Panc1 (cell line): ENCODE data around the gene MMP11. TPM values are rescaled to one million over a fixed set of nuclear protein-coding genes. Genes with fewer than 3 reads are reported as not detected.

Experiments
- ATAC-seq: fragments of 200-7000 bp; cut with Tn5 transposase; 2 replicates; pipeline ENCODE4 v1.9.1; 2020; ENCODE audit warnings: mild to moderate bottlenecking, moderate library complexity
- BruUV-seq: library from RNA; stranded (reverse); fragments of 400-500 nt; replicated peaks from 2 replicates; lab custom pipeline; 2021; lab: Mats Ljungman, UMichigan
- CTCF ChIA-PET: fragments of 300-600 bp; sonication (Branson Sonifier 250); formaldehyde crosslinking; loops from one replicate; lab custom pipeline; 2022; ENCODE audit warnings: antibody characterized with exemption; lab: Charles Lee
- POLR2A ChIA-PET: fragments of 300-600 bp; sonication (Branson Sonifier 250); formaldehyde crosslinking; loops from one replicate; lab custom pipeline; 2022; ENCODE audit warnings: antibody characterized with exemption; lab: Charles Lee
- DNase-seq: peaks from one replicate; pipeline ENCODE4 v3.0.0-alpha.2; 2010; ENCODE audit warnings: low read depth, low spot score
- H3K27ac ChIP-seq: 2 replicates; pipeline ENCODE4 v1.5.1; 2011; ENCODE audit warnings: mild to moderate bottlenecking, low read length, inconsistent platforms
- H3K27me3 ChIP-seq: fragments of 200-500 bp; sonication (Bioruptor generic); 2 replicates; pipeline ENCODE4 v1.6.0; 2014; ENCODE audit warnings: low read length, inconsistent platforms; ENCODE audit not compliant: control insufficient read depth, insufficient read depth
- H3K36me3 ChIP-seq: fragments of 200-500 bp; sonication (Bioruptor generic); 2 replicates; pipeline ENCODE4 v1.5.1; 2014; ENCODE audit warnings: inconsistent platforms, mild to moderate bottlenecking, low read length, moderate library complexity; ENCODE audit not compliant: control insufficient read depth, insufficient read depth
- H3K4me1 ChIP-seq: 2 replicates; pipeline ENCODE4 v1.5.1; 2011; ENCODE audit warnings: inconsistent platforms, mild to moderate bottlenecking, low read length, moderate library complexity; ENCODE audit not compliant: control insufficient read depth, insufficient read depth
- H3K4me3 ChIP-seq, 2 experiments: 2 replicates each; pipeline ENCODE4 v1.5.1; 2011 to 2012; ENCODE audit warnings: low read depth in 2 of 2, low read length in 2 of 2, mild to moderate bottlenecking in 2 of 2, inconsistent platforms in 1 of 2, moderate library complexity in 1 of 2
- H3K9me3 ChIP-seq: fragments of 200-500 bp; sonication (Bioruptor generic); 2 replicates; pipeline ENCODE4 v1.5.1; 2014; ENCODE audit warnings: low read depth, mild to moderate bottlenecking, inconsistent platforms, low read length, moderate library complexity; ENCODE audit not compliant: control insufficient read depth, insufficient read depth
- POLR2AphosphoS5 ChIP-seq: IDR thresholded peaks from 2 replicates; pipeline ENCODE4 v1.6.1; 2012; ENCODE audit warnings: mild to moderate bottlenecking, low read depth, low read length, moderate library complexity
- SIN3A ChIP-seq: IDR thresholded peaks from 2 replicates; pipeline ENCODE4 v1.6.1; 2012; ENCODE audit warnings: low read depth, mild to moderate bottlenecking, low read length, moderate library complexity, borderline replicate concordance; ENCODE audit not compliant: insufficient read depth
- TCF7L2 ChIP-seq: IDR thresholded peaks from 2 replicates; pipeline ENCODE4 v1.6.1; 2011; ENCODE audit warnings: mild to moderate bottlenecking, low read depth, low read length, inconsistent platforms
- in situ Hi-C: cut with HindIII; loops from 2 replicates; pipeline ENCODE4 v1.10.0; 2016; ENCODE audit warnings: low sequenced_read_pairs, low pct_unique_long_range_greater_than_20kb
- intact Hi-C: fragments of 100-400 bp; cut with micrococcal nuclease; formaldehyde crosslinking; loops from one replicate; pipeline ENCODE4 v1.10.0; 2022; ENCODE audit not compliant: unreplicated experiment
- total RNA-seq: library from RNA; stranded (reverse); gene quantifications from one replicate; pipeline ENCODE4 v1.2.1, GENCODE V29; 2021; ENCODE audit not compliant: unreplicated experiment
- TF ChIP-seq, protein P1 (sequence below), 2 experiments: IDR thresholded peaks; 2 replicates each; pipeline ENCODE4 v1.6.1; 2011 to 2012; ENCODE audit warnings: low read depth in 2 of 2, control low read depth in 1 of 2, low read length in 1 of 2, mild to moderate bottlenecking in 1 of 2, moderate library complexity in 1 of 2; ENCODE audit not compliant: insufficient read depth in 1 of 2
- TF ChIP-seq, protein P2 (sequence below): fragments of 450-650 bp; IDR thresholded peaks from 2 replicates; pipeline ENCODE4 v1.5.1; 2017; ENCODE audit warnings: mild to moderate bottlenecking

Gene MMP11
- total RNA-seq, 1 experiment from 2014 or later: 3.0 TPM

DNA sequence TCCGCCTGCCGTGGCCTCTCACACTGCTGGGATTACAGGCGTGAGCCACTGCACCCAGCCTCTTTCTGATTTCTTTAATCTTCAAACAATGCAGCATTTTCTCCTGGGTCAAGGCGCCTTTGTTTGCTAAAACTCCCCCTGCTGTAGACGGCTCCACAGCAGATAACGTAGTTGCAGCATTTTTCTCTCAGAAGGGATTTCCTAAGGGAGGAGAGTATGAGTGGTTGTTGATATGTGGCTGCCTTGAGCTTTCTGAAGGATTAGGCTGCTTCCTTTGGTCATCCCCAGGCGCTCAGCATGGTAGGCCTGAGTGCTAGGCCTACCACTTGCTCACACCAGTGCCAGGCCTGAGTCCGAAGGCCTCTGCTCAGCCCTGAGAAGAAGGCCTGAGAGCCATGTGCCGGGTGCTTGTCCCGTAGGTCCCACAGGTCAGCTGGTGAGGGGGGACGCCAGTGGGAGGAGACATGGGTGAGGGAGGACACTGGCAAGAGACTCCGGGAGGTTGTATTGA lies 32.2 kb downstream of the MMP11 start:
- intact Hi-C loops: no loop called here
- DNase-seq: no peak
- CTCF ChIA-PET: no interaction called here

DNA sequence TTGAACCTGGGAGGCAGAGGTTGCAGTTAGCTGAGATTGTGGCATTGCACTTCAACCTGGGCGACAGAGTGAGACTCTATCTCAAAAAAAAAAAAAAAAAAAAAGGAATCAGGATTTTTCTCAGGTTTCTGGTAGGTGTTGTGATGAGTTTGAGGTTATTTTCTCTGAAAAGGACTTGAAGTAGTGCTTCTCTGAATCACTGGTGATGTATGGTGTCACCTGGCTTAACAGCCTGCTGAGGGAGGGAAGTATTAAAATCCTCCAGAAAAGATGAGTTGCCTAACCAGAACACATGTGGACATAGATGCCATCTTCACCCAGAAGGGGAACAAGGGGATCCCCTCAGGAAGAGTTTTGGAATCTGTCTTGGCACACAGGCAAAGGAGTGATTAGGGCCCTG lies 34.2 kb downstream of the MMP11 start:
- H3K27me3 ChIP-seq: no peaks in the 10 kb centered on the region
- no peak for TF ChIP-seq POLR2AphosphoS5
- TF ChIP-seq TCF7L2: no peak
- TF ChIP-seq, protein P1, sequence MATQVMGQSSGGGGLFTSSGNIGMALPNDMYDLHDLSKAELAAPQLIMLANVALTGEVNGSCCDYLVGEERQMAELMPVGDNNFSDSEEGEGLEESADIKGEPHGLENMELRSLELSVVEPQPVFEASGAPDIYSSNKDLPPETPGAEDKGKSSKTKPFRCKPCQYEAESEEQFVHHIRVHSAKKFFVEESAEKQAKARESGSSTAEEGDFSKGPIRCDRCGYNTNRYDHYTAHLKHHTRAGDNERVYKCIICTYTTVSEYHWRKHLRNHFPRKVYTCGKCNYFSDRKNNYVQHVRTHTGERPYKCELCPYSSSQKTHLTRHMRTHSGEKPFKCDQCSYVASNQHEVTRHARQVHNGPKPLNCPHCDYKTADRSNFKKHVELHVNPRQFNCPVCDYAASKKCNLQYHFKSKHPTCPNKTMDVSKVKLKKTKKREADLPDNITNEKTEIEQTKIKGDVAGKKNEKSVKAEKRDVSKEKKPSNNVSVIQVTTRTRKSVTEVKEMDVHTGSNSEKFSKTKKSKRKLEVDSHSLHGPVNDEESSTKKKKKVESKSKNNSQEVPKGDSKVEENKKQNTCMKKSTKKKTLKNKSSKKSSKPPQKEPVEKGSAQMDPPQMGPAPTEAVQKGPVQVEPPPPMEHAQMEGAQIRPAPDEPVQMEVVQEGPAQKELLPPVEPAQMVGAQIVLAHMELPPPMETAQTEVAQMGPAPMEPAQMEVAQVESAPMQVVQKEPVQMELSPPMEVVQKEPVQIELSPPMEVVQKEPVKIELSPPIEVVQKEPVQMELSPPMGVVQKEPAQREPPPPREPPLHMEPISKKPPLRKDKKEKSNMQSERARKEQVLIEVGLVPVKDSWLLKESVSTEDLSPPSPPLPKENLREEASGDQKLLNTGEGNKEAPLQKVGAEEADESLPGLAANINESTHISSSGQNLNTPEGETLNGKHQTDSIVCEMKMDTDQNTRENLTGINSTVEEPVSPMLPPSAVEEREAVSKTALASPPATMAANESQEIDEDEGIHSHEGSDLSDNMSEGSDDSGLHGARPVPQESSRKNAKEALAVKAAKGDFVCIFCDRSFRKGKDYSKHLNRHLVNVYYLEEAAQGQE (IDR thresholded peaks at IDR 0.05; ENCODE audit: insufficient read depth in 1 of 2, low read depth in 2 of 2, low read length in 1 of 2): no peak
- TF ChIP-seq, protein P2, sequence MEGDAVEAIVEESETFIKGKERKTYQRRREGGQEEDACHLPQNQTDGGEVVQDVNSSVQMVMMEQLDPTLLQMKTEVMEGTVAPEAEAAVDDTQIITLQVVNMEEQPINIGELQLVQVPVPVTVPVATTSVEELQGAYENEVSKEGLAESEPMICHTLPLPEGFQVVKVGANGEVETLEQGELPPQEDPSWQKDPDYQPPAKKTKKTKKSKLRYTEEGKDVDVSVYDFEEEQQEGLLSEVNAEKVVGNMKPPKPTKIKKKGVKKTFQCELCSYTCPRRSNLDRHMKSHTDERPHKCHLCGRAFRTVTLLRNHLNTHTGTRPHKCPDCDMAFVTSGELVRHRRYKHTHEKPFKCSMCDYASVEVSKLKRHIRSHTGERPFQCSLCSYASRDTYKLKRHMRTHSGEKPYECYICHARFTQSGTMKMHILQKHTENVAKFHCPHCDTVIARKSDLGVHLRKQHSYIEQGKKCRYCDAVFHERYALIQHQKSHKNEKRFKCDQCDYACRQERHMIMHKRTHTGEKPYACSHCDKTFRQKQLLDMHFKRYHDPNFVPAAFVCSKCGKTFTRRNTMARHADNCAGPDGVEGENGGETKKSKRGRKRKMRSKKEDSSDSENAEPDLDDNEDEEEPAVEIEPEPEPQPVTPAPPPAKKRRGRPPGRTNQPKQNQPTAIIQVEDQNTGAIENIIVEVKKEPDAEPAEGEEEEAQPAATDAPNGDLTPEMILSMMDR: no peak
- no peak for TF ChIP-seq SIN3A
- H3K9me3 ChIP-seq: no peaks in the 10 kb centered on the region
- no peak overlapping the region for H3K4me3 ChIP-seq
- DNase-seq (no peak), ATAC-seq (no peak)
- H3K36me3 ChIP-seq: peaks cover 13% of the 10 kb centered on the region
- no peak overlapping the region for H3K27ac ChIP-seq
- POLR2A ChIA-PET: no interaction called here
- in situ Hi-C loops (no loop called here), intact Hi-C loops (no loop called here)
- BruUV-seq: no TSS peak
- CTCF ChIA-PET: no interaction called here
- no peaks in the 10 kb centered on the region for H3K4me1 ChIP-seq

More for the DNA sequence above, 32.2 kb downstream of the MMP11 start:
- no peaks in the 10 kb centered on the region for H3K9me3 ChIP-seq
- POLR2A ChIA-PET: interaction anchor here (0.7 kb wide), 1 partner anchor 9 kb away, joined by 3 read pairs; no protein-coding TSS in a partner anchor
- no peak for TF ChIP-seq POLR2AphosphoS5
- TF ChIP-seq TCF7L2: no peak
- TF ChIP-seq, protein P1 (IDR thresholded peaks at IDR 0.05; ENCODE audit: insufficient read depth in 1 of 2, low read depth in 2 of 2, low read length in 1 of 2): no peak
- TF ChIP-seq, protein P2: no peak
- TF ChIP-seq SIN3A: no peak
- in situ Hi-C loops: no loop called here
- BruUV-seq: no TSS peak
- H3K4me3 ChIP-seq: no peak overlapping the region
- no peaks in the 10 kb centered on the region for H3K27me3 ChIP-seq
- H3K36me3 ChIP-seq: peaks cover 8% of the 10 kb centered on the region
- H3K4me1 ChIP-seq: no peaks in the 10 kb centered on the region
- no peak for ATAC-seq
- H3K27ac ChIP-seq: no peak overlapping the region
